SK-N-MC (cell line): Measurements from ENCODE around the gene IRX5.

ENCODE experiments used
- EZH2 ChIP-seq: fragments of 200-600 bp; sonication (generic); IDR thresholded peaks from one replicate; pipeline ENCODE4 v1.6.1; 2017; ENCODE audit warnings: antibody characterized with exemption
- POLR2AphosphoS5 ChIP-seq: IDR thresholded peaks from 2 replicates; pipeline ENCODE4 v1.6.1; 2012; ENCODE audit warnings: mild to moderate bottlenecking, low read depth, low read length, borderline replicate concordance

GRCh38 chr16:54974367-54974766, 43.7 kb downstream of the IRX5 start:
- TF ChIP-seq EZH2 = no peak
- no peak for TF ChIP-seq POLR2AphosphoS5
